NCI-H2196 treated with DMSO at 0.1 percent for 48 hours (cell line): Measurements from ENCODE around the gene WDFY4.

Experiments used
- DNase-seq: peaks from one replicate; lab custom pipeline; 2025; ENCODE audit not compliant: unreplicated experiment; lab: John Stamatoyannopoulos, UW

WDFY4 gene

GRCh38 chr10:48807791-48808470, 123.3 kb downstream of the WDFY4 start:
- DNase-seq, result no peak

GRCh38 chr10:48809261-48809660, 124.6 kb downstream of the WDFY4 start:
- DNase-seq, result no peak

- DNase-seq, result no peak
These were observed 126.8 kb downstream of the WDFY4 start for GRCh38 chr10:48811461-48811860.

- no peak for DNase-seq
These were observed 127.2 kb downstream of the WDFY4 start for GRCh38 chr10:48811917-48812316.

- DNase-seq, result no peak
These were observed 128.6 kb downstream of the WDFY4 start for GRCh38 chr10:48813291-48813690.

- no peak for DNase-seq
These were observed 129.2 kb downstream of the WDFY4 start for GRCh38 chr10:48813825-48814224.

- no peak for DNase-seq
These were observed 130.3 kb downstream of the WDFY4 start for GRCh38 chr10:48814933-48815332.

GRCh38 chr10:48817141-48817540, 132.5 kb downstream of the WDFY4 start:
- DNase-seq, result no peak

GRCh38 chr10:48818081-48818480, 133.4 kb downstream of the WDFY4 start:
- no peak for DNase-seq

- no peak for DNase-seq
These were observed 134.3 kb downstream of the WDFY4 start for GRCh38 chr10:48818861-48819520.

GRCh38 chr10:48819783-48820182, 135.1 kb downstream of the WDFY4 start:
- no peak for DNase-seq

- DNase-seq, result no peak
These were observed 135.6 kb downstream of the WDFY4 start for GRCh38 chr10:48820231-48820630.

- DNase-seq, result no peak
These were observed 136.0 kb downstream of the WDFY4 start for GRCh38 chr10:48820699-48821098.

GRCh38 chr10:48821111-48821510, 136.4 kb downstream of the WDFY4 start:
- no peak for DNase-seq

- no peak for DNase-seq
These were observed 137.0 kb downstream of the WDFY4 start for GRCh38 chr10:48821692-48822091.

GRCh38 chr10:48833674-48834073, 149.0 kb downstream of the WDFY4 start:
- no peak for DNase-seq

GRCh38 chr10:48834189-48834965, 149.7 kb downstream of the WDFY4 start:
- DNase-seq, result no peak

- no peak for DNase-seq
These were observed 151.1 kb downstream of the WDFY4 start for GRCh38 chr10:48835781-48836180.

GRCh38 chr10:48836605-48837004, 151.9 kb downstream of the WDFY4 start:
- DNase-seq, result no peak

GRCh38 chr10:48838834-48839233, 154.2 kb downstream of the WDFY4 start:
- no peak for DNase-seq

GRCh38 chr10:48839809-48840679, 155.4 kb downstream of the WDFY4 start:
- no peak for DNase-seq
